ENCODE data around the gene CALN1. TPM values are rescaled to one million over a fixed set of nuclear protein-coding genes. Genes with fewer than 3 reads are reported as not detected.

Gene CALN1
- total RNA-seq: under 0.01 TPM in 1 of 2 replicates, not detected in the other

DNA sequence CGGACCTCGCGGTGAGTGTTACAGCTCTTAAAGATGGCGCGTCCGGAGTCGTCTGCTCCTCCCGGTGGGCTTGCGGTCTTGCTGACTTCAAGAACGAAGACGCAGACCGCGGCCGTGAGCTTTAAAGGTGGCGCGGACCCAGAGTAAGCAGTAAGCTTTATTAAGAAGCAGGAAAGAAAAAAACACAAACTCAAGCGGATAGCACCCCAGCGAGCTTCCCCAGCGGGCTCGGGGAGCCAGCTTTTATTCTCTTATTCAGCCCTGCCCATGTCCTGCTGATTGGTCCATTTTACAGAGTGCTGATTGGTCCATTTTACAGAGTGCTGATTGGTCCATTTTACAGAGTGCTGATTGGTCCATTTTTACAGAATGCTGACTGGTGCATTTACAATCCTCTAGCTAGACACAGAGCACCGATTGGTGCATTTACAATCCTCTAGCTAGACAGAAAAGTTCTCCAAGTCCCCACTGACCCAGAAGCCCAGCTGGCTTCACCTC is at the start of gene CALN1:
Gene CALN1 (minus strand): TSS at position 218 of the 498 bp plus-strand sequence.

